Measurements from ENCODE around the gene SLC22A23. TPM values are rescaled to one million over a fixed set of nuclear protein-coding genes. Genes with fewer than 3 reads are reported as not detected.

Gene SLC22A23
- total and polyA plus RNA-seq, 2 experiments from 2014 or later = 2.4 to 7.3 TPM

DNA sequence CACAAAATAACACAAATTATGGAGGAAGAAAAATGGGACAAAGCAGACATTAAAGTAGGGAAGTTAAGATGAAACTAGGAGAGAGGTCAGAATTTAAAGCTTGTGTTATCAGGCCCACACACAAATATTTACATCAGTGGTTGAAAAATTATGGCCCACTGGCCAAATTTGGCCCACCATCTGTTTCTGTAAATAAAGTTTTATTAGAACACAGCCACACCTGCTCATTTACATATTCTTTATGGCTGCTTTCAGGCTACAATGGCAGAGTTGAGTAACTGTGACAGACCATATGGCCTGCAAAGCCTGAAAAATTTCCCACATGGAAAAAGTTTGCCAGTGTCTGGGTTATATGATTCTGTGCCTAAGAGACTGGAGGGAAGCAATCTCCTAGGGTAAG lies 49.0 kb downstream of the SLC22A23 start:
- Histone ChIP-seq H3K4me3 (no peak overlapping the region), H3K27me3 (replicated peaks; ENCODE audit: insufficient read depth) (no peaks in the 10 kb centered on the region), H3K4me1 (ENCODE audit: insufficient read depth) (peaks cover 19% of the 10 kb centered on the region), H3K36me3 (ENCODE audit: low read depth) (no peaks in the 10 kb centered on the region), H3F3A (ENCODE audit: insufficient read depth) (peaks cover 24% of the 10 kb centered on the region), H4K20me1 (ENCODE audit: insufficient read depth) (no peaks in the 10 kb centered on the region), H3K9me3 (ENCODE audit: low read depth) (no peaks in the 10 kb centered on the region), H3K27ac (no peak overlapping the region), H3K9me2 (ENCODE audit: insufficient read depth) (no peaks in the 10 kb centered on the region), H3K4me2 (ENCODE audit: unreplicated experiment) (no peak overlapping the region), H3K9ac (no peak overlapping the region), H3K79me2 (ENCODE audit: insufficient read depth) (no peaks in the 10 kb centered on the region; the same call in 1 of the 2 replicates), H2AFZ (no peak overlapping the region)
- in situ Hi-C loops (cut with MboI) = no loop called here
- TF ChIP-seq EZH2phosphoT487 (IDR thresholded peaks at IDR 0.05; ENCODE audit: insufficient read depth, low read depth) = no peak
- TF ChIP-seq EZH2 (IDR thresholded peaks at IDR 0.05; ENCODE audit: insufficient read depth, poor library complexity, severe bottlenecking) = no peak
- DNase-seq = no peak

DNA sequence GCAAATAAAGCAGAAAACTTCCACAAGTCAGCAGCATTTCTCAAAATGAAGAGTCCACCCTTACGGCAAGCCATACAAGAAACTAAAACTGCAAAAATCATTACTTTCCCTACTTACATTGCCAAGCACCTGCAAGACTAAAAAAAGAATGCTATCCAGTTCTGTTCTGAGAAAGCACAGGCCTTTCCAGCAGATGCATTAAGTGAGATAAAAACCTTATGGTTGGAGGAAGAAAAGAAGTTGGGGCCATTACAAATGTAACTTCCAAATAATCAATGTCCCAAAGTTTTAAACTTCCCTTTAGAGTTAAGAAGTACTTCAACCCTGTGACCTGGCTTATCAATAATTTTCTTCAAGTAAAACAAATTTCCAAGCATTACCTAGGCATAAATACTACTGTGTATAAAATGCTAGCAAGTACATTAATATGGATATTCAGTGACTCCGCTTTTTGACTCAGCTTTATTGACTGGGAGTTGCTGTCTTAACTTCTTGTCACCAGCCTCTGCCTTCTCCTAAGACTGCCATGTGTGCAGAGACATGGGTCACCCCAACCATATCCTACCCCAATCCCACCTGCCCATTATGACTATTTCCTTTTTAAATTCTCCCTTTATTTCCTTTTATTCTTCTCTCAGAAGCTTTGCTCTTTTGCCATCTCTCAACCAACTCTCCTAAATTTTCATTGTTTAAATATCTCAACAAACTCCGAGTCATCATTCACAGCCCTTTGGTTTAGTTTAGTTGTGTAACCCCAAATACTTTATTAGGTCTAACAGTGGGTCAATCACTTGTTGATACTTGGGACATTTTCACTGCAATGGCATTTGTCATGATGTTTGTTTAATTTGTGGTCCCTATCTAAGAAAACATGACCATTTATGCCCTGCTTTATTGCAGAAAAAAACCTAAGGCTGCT lies 49.7 kb downstream of the SLC22A23 start:
- Histone ChIP-seq H3K4me2 (ENCODE audit: unreplicated experiment) (no peak overlapping the region), H3K9ac (no peak overlapping the region), H3K36me3 (ENCODE audit: low read depth) (no peaks in the 10 kb centered on the region), H3K27me3 (replicated peaks; ENCODE audit: insufficient read depth) (no peaks in the 10 kb centered on the region), H3F3A (ENCODE audit: insufficient read depth) (peaks cover 24% of the 10 kb centered on the region), H3K4me3 (no peak overlapping the region), H2AFZ (no peak overlapping the region), H3K27ac (no peak overlapping the region), H3K9me2 (ENCODE audit: insufficient read depth) (no peaks in the 10 kb centered on the region), H4K20me1 (ENCODE audit: insufficient read depth) (no peaks in the 10 kb centered on the region), H3K4me1 (ENCODE audit: insufficient read depth) (peaks cover 19% of the 10 kb centered on the region), H3K9me3 (ENCODE audit: low read depth) (no peaks in the 10 kb centered on the region), H3K79me2 (ENCODE audit: insufficient read depth) (no peaks in the 10 kb centered on the region; the same call in 1 of the 2 replicates)
- no peak for DNase-seq
- in situ Hi-C loops (cut with MboI) = no loop called here
- TF ChIP-seq EZH2 (IDR thresholded peaks at IDR 0.05; ENCODE audit: insufficient read depth, poor library complexity, severe bottlenecking) (no peak), EZH2phosphoT487 (IDR thresholded peaks at IDR 0.05; ENCODE audit: insufficient read depth, low read depth) (no peak)
- 88 to 91% methylated on average over 3 of the region's 3 CpGs for whole genome bisulfite sequencing, 2 experiments (ENCODE audit: low coverage in 1 of 2, low lambda C conversion rate in 2 of 2, missing lambda C conversion rate in 2 of 2)

DNA sequence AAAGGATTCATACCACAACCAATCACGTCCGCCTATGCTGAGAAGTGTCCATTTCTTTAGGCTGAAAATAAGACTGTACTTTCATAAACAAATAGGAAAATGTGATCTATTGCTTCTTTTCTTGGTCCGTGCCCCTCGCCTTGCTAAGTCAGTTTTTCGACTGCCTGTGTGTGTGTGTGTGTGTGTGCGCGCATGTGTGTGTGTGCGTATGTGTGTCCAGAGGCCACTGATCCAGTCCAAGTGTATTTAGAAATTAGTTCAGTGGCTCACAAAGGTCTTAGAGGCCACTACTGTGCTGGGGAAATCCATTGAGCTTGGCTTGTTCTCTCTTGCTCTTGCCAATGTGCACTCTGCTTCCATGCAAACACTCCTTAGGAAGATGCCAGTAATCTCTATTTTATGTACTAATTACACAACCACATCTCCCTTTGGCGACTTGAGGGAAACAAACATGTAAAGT lies 50.5 kb downstream of the SLC22A23 start:
- WGBS, 2 experiments (ENCODE audit: low coverage in 1 of 2, low lambda C conversion rate in 2 of 2, missing lambda C conversion rate in 2 of 2) = 58 to 61% methylated on average over 9 of the region's 9 CpGs
- H3K27me3 ChIP-seq (replicated peaks; ENCODE audit: insufficient read depth) = no peaks in the 10 kb centered on the region
- H3K4me1 ChIP-seq (ENCODE audit: insufficient read depth) = peaks cover 19% of the 10 kb centered on the region
- TF ChIP-seq EZH2phosphoT487 (IDR thresholded peaks at IDR 0.05; ENCODE audit: insufficient read depth, low read depth) (no peak), EZH2 (IDR thresholded peaks at IDR 0.05; ENCODE audit: insufficient read depth, poor library complexity, severe bottlenecking) (no peak)
- no peak overlapping the region for H3K4me2 ChIP-seq (ENCODE audit: unreplicated experiment)
- no peak overlapping the region for H2AFZ ChIP-seq
- peaks cover 24% of the 10 kb centered on the region for H3F3A ChIP-seq (ENCODE audit: insufficient read depth)
- no peak overlapping the region for H3K9ac ChIP-seq
- in situ Hi-C loops (cut with MboI) = no loop called here
- H3K36me3 ChIP-seq (ENCODE audit: low read depth) = no peaks in the 10 kb centered on the region
- H3K4me3 ChIP-seq = no peak overlapping the region
- H4K20me1 ChIP-seq (ENCODE audit: insufficient read depth) = no peaks in the 10 kb centered on the region
- H3K9me2 ChIP-seq (ENCODE audit: insufficient read depth) = no peaks in the 10 kb centered on the region
- H3K9me3 ChIP-seq (ENCODE audit: low read depth) = no peaks in the 10 kb centered on the region
- 0 out of 2 replicates have a peak overlapping the region, but pooled peaks have one; percentile 68 for H3K27ac ChIP-seq
- H3K79me2 ChIP-seq (ENCODE audit: insufficient read depth) = no peaks in the 10 kb centered on the region; the same call in 1 of the 2 replicates
- no peak for DNase-seq

DNA sequence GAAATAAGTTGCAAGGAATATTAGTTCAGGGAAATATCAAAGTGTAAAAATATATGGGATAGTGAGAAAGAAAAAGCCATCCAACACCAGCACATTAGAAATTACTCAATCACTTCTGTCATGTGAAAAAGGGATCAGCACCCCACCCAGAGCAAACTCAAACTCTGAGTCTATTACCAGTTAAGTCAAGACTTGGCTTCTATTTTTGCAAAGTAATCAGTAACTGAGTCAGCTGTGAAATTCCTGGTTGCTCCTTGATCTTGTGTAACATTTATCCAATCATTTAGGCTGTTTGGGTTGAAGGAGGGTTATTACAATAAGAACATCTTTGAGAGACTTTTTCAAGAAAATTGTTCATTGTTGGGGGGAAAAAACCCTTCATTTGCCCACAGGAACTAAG lies 51.2 kb downstream of the SLC22A23 start:
- no peaks in the 10 kb centered on the region for H3K36me3 ChIP-seq (ENCODE audit: low read depth)
- H4K20me1 ChIP-seq (ENCODE audit: insufficient read depth) = no peaks in the 10 kb centered on the region
- peak; percentile 90 for DNase-seq
- no peak for TF ChIP-seq EZH2 (IDR thresholded peaks at IDR 0.05; ENCODE audit: insufficient read depth, poor library complexity, severe bottlenecking)
- TF ChIP-seq EZH2phosphoT487 (IDR thresholded peaks at IDR 0.05; ENCODE audit: insufficient read depth, low read depth) = no peak
- H3K4me2 ChIP-seq (ENCODE audit: unreplicated experiment) = peak overlapping the region; percentile 32
- 0 out of 2 replicates have a peak overlapping the region, but pooled peaks have one; percentile 10 for H3K9ac ChIP-seq
- no peak overlapping the region for H2AFZ ChIP-seq
- H3K4me3 ChIP-seq = no peak overlapping the region
- peaks cover 24% of the 10 kb centered on the region for H3F3A ChIP-seq (ENCODE audit: insufficient read depth)
- H3K79me2 ChIP-seq (ENCODE audit: insufficient read depth) = no peaks in the 10 kb centered on the region; the same call in 1 of the 2 replicates
- in situ Hi-C loops (cut with MboI) = no loop called here
- H3K9me3 ChIP-seq (ENCODE audit: low read depth) = no peaks in the 10 kb centered on the region
- peaks cover 19% of the 10 kb centered on the region for H3K4me1 ChIP-seq (ENCODE audit: insufficient read depth)
- no peaks in the 10 kb centered on the region for H3K9me2 ChIP-seq (ENCODE audit: insufficient read depth)
- no peaks in the 10 kb centered on the region for H3K27me3 ChIP-seq (replicated peaks; ENCODE audit: insufficient read depth)
- peak overlapping the region; percentile 68 for H3K27ac ChIP-seq
